Fibroblast of mammary gland (primary cell): ENCODE results near the gene TINAGL1.

Source experiments
- DNase-seq: peaks from one replicate; pipeline ENCODE4 v3.0.0-alpha.2; 2010; ENCODE audit warnings: low read depth
- H3K4me3 ChIP-seq: 2 replicates; pipeline ENCODE4 v1.5.1; 2011; ENCODE audit warnings: low read depth, mild to moderate bottlenecking, low read length, moderate library complexity; ENCODE audit not compliant: control insufficient read depth
- TF ChIP-seq, protein P1 (sequence below): conservative IDR thresholded peaks from 2 replicates; pipeline ENCODE4 v1.5.1; 2011; ENCODE audit warnings: low read depth, low read length, inconsistent platforms; ENCODE audit not compliant: control insufficient read depth, insufficient read depth

The TINAGL1 gene

DNA sequence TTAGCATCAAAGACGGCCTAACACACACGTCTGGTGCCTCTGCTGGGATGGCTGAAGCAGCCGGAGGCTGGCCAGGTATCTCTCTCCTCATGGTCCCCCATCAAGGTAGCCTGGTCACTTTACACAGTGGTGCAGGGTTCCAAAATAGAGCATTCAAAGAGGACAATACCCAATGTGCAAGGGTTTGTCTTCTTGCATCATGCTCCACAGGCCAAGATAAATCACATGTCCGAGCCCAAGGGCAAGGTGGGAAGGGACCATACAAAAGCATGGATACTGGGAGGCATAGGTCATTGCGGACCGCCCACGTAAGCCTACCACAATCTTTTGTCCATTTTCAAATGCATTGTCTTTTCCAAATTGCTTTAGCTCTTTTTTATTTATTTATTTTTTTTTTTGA lies 23.8 kb upstream of the TINAGL1 start:
- no peak for DNase-seq
- H3K4me3 ChIP-seq = no peak overlapping the region
- TF ChIP-seq, protein P1, sequence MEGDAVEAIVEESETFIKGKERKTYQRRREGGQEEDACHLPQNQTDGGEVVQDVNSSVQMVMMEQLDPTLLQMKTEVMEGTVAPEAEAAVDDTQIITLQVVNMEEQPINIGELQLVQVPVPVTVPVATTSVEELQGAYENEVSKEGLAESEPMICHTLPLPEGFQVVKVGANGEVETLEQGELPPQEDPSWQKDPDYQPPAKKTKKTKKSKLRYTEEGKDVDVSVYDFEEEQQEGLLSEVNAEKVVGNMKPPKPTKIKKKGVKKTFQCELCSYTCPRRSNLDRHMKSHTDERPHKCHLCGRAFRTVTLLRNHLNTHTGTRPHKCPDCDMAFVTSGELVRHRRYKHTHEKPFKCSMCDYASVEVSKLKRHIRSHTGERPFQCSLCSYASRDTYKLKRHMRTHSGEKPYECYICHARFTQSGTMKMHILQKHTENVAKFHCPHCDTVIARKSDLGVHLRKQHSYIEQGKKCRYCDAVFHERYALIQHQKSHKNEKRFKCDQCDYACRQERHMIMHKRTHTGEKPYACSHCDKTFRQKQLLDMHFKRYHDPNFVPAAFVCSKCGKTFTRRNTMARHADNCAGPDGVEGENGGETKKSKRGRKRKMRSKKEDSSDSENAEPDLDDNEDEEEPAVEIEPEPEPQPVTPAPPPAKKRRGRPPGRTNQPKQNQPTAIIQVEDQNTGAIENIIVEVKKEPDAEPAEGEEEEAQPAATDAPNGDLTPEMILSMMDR = no peak

DNA sequence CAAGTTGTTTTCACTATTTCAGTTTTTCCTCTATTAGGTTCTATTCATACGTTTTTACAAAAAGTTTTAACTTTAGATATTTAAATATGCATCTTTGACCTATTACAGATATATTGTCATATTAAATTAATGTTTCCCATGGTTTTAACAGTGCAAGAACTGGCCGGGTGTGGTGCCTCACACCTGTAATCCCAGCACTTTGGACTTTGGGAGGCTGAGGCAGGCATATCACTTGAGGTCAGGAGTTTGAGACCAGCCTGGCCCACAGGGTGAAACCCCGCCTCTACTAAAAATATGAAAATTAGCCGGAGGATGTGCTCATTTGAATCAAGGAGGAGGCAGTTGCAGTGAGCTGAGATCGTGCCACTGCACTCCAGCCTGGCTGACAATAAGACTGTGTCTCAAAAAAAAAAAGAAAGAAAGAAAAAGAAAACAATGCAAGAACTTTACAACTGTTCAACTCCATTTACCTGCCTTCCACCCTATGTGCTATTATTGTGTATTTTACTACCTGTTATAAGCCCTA lies 19.8 kb upstream of the TINAGL1 start:
- TF ChIP-seq, protein P1 = no peak
- no peak overlapping the region for H3K4me3 ChIP-seq
- no peak for DNase-seq

DNA sequence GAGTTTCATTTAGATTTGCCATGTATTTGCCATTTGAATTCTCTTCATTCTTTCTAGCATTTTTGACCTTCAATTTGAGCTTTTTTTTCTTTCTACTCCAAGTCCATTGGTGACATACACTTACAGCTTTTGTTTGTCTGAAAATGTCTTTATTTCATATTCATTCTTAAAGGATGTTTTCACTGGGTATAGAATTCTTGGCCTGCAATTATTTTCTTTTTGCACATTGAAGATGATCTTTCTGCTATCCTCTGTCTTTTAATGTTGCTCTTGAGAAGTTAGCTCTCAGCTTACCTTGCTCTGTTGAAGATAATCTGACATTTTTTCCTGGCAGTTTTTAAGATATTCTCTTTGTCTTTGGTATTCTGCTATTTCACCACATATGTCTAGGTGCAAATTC lies 16.6 kb upstream of the TINAGL1 start:
- no peak overlapping the region for H3K4me3 ChIP-seq
- DNase-seq = no peak
- TF ChIP-seq, protein P1 = no peak

DNA sequence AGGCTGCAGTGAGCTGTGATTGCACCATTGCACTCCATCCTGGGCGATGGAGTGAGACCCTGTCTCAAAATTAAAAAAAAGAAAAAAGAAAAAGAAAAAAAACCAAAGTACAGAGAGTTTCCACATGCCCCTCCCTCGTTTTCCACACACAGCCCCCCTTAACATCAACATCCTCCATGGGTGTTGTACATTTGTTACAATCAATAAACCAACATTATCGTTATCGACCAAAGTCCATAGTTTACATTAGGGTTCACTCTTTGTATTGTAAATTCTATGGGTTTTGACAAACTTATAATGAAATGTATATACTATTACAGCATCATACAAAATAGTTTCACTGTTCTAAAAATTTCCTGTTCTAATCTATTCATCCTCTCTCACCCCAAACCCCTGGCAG lies 15.9 kb upstream of the TINAGL1 start:
- no peak for DNase-seq
- no peak overlapping the region for H3K4me3 ChIP-seq
- TF ChIP-seq, protein P1 = no peak

DNA sequence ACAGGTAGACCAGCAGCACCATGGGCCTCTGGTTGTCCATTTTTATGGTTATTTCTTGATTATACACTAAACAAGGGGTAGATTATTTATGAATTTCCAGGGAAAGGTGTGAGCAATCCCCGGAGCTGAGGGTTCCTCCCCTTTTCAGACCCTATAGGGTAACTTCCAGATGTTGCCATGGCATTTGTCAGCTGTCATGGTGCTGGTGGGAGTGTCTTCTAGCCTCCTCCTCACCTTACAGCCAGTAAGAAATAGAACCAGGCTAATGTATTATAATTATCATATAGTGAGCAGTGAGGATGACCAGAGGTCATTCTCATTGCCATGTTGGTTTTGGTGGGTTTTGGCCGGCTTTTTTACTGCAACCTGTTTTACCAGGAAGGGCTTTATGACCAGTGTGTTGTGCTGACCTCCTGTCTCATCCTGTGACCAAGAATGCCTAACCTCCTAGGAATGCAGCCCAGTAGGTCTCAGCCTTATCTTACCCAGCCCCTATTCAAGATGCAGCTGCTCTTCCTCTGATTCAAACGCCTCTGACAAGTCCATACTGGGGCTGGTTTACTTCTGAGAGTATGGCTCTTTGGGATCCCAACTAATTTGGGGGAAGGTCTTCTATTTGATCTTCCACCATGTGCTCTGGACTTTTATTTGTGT lies 13.5 kb upstream of the TINAGL1 start:
- DNase-seq = no peak
- H3K4me3 ChIP-seq = no peak overlapping the region
- TF ChIP-seq, protein P1 = no peak

DNA sequence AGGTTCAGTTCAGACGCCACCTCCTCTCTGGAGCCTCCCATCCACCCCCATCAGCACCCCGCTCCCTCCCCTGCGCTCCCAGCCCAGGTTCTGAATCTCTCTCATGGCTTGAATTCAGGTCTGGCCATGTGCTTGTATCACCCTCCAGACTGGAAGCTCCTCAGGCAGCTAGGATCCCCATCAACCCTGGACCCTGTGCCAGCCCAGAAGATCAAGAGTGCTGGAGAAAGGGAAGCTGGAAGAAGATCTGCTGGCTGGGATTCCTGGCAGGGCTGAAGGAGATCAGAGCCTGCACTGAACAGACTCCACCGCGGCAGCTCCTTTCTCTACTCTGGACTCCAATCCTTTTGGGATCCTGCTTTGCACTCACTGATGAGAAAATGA lies 11.7 kb upstream of the TINAGL1 start:
- TF ChIP-seq, protein P1 = no peak
- H3K4me3 ChIP-seq = no peak overlapping the region

More for the DNA sequence above, 11.7 kb upstream of the TINAGL1 start:
- no peak for DNase-seq
